Activated CD4-positive, CD25-positive, alpha-beta regulatory T cell (primary cell): ENCODE data around the gene COL6A1.

Experiments used
- DNase-seq, 4 experiments: peaks; one replicate each; lab custom pipeline; 2025; lab: John Stamatoyannopoulos, UW

Gene COL6A1

GRCh38 chr21:46049890-46050667 lies 68.5 kb downstream of the COL6A1 start:
- DNase-seq: no peak

- no peak for DNase-seq
Observed at GRCh38 chr21:46050668-46051378, 69.3 kb downstream of the COL6A1 start.

DNA sequence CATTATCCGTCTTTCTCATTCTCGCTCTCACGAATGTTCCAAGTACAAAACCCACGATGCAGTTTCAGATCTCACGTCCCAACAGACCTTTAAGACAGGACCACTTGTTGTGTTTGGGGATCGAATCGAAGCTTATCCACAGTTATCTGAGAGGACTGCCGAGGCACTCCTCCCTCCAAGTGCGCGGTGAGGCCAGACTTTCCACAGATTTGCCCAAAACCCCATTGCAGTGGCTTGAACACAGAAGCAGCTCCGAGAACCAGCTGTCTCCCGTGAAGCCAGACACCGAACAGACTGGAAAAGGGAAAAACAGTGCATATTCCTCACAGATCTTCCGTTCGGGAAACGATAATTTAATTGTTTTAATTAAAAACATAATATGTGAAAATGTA lies 69.8 kb downstream of the COL6A1 start:
- DNase-seq: no peak

GRCh38 chr21:46051821-46052675 lies 70.5 kb downstream of the COL6A1 start:
- no peak for DNase-seq

GRCh38 chr21:46052703-46053651 lies 71.4 kb downstream of the COL6A1 start:
- DNase-seq: no peak

- DNase-seq: no peak
Observed at GRCh38 chr21:46054031-46054430, 72.5 kb downstream of the COL6A1 start.

- DNase-seq: no peak
Observed at GRCh38 chr21:46054451-46054881, 72.9 kb downstream of the COL6A1 start.
